Hematopoietic multipotent progenitor cell treated with erythropoietin and hydrocortisone succinate and interleukin-3 and kit ligand, for 15 days (in vitro differentiated cells): Measurements from ENCODE around the gene ZNRF3.
A peak's percentile ranks its signal among the peaks of the same experiment; 100 is the strongest.
"Not testable (repeated sequence)": the region's sequence is repeated elsewhere in the genome, so short reads cannot be mapped to it uniquely, and the experiment has no call there.

ENCODE experiments used
- DNase-seq: peaks from one replicate; pipeline ENCODE4 v3.0.0-alpha.2; 2015; ENCODE audit warnings: low spot score

The ZNRF3 gene

DNA sequence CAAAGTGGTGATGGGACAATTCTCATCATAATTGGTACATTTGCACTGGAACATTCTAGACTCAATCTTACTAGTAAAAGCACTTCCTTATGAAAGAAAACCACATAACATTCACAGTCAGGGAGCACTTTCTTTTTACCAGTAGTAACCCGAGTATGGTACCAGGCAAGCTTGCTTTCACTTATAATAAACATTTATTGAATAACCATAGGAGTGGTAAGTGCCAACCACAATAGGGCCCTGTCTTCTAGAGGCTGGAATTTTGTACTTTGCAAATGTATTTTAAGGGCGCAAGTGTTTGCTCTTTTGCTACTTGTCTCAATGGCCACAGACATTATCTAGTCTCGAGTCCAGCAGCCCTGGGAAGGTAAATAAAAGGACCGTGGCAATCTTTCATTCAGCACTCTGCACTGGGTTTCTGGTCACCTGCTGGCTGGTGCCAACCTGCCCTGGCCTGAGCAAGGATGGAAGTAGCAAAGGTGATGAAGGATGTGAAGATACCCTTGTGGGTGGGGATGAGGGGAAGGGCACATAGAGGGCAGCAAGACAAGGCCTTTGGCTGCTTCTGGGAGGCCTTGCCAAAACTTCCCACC lies 154.1 kb downstream of the ZNRF3 start:
- no peak for DNase-seq

DNA sequence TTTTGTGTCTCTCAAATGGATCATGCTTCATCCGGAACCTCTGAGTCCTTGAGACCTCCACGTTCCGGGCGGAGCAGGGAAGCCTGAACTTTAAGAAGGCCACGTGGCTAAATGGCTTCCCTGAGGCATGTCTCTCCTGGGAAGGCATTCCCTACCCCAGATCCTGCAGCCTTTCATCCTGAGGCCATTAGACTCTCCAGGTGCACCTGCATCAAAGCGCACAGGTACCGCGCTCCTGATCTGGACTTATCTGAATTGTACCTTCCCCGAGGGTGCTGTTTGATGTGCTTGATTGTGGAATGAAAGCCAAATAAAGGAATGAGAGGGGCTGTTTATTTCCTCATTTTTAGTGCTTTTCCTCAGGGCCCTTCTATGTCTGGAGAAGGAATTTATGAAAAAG lies 155.8 kb downstream of the ZNRF3 start:
- no peak for DNase-seq

- DNase-seq = not testable (repeated sequence)
These were observed 156.3 kb downstream of the ZNRF3 start for GRCh38 chr22:29039684-29040083.

GRCh38 chr22:29040385-29041275 lies 157.3 kb downstream of the ZNRF3 start:
- peak; percentile 81 for DNase-seq

DNA sequence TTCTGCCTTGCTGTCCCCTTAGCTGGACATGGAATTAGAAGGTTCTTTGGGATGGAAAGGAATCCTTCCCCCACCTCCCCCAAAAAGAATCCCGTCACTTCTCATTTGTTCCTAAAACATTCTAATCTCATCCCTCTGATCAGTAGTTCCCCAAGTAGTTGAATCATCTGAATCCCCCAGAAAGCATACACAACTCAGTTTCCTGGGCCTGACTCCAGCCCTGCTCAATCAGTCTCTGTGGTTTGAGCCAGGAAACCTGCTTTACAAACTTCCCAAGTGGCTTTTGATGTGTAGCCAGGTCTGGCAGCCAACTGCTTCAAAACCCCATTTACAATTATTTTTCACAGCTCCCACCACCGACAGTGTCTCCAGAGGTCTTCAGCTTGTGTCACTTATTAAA lies 158.0 kb downstream of the ZNRF3 start:
- no peak for DNase-seq

- DNase-seq = no peak
These were observed 160.7 kb downstream of the ZNRF3 start for GRCh38 chr22:29043906-29044575.

- DNase-seq = no peak
These were observed 161.3 kb downstream of the ZNRF3 start for GRCh38 chr22:29044657-29045176.

GRCh38 chr22:29048822-29049654 lies 165.7 kb downstream of the ZNRF3 start:
- no peak for DNase-seq

- no peak for DNase-seq
These were observed 166.4 kb downstream of the ZNRF3 start for GRCh38 chr22:29049655-29050263.

GRCh38 chr22:29050457-29050856 lies 167.1 kb downstream of the ZNRF3 start:
- no peak for DNase-seq

GRCh38 chr22:29053048-29053702 lies 169.8 kb downstream of the ZNRF3 start:
- no peak for DNase-seq

GRCh38 chr22:29054251-29054767 lies 170.9 kb downstream of the ZNRF3 start:
- no peak for DNase-seq

GRCh38 chr22:29055192-29055830 lies 171.9 kb downstream of the ZNRF3 start:
- DNase-seq = no peak

DNA sequence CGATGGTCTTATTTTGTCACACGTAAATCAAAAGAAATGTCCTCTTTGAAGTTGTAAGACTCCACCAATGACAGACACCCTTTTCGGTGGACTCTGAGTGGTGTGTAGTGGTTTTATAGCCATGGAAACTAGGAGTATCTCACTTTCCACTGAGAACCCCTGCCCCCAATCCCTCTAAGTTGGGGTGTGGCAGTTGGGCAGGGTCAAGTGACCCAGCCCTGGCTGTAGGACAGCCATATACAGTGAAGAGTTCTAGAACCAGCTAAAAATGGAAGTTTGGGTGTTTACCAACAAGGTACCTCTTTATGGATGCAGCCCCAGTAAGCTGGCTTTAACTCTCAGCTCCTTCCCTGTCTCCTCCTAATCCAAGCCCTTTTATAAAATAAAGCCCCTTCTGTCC lies 173.1 kb downstream of the ZNRF3 start:
- no peak for DNase-seq

GRCh38 chr22:29060251-29060869 lies 177.0 kb downstream of the ZNRF3 start:
- DNase-seq = no peak

DNA sequence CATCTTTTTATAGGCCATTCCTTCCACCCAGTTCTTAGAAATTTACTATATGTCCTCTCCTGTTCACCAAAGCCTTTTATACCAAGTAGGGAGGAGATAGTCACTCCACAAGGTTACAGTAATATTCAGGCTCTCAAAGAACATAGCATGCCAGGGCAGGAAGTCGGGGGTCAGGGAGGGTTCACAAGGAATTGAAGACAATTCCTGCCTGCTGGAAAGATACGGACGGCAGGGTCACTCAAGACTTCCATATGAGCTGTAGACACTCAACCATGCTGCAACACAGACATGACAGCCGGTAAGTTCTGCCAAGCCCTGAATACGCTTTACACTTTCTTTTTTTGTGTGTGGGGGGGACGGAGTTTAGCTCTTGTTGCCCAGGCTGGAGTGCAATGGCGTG lies 177.6 kb downstream of the ZNRF3 start:
- DNase-seq = no peak

GRCh38 chr22:29061773-29062172 lies 178.4 kb downstream of the ZNRF3 start, which contains the start of gene C22orf31:
TSS of gene C22orf31 (minus strand) at chr22:29061831. CDS start at chr22:29061792, 39 bp downstream.
- DNase-seq = no peak

- DNase-seq = no peak
These were observed 179.0 kb downstream of the ZNRF3 start for GRCh38 chr22:29062286-29062821.

DNA sequence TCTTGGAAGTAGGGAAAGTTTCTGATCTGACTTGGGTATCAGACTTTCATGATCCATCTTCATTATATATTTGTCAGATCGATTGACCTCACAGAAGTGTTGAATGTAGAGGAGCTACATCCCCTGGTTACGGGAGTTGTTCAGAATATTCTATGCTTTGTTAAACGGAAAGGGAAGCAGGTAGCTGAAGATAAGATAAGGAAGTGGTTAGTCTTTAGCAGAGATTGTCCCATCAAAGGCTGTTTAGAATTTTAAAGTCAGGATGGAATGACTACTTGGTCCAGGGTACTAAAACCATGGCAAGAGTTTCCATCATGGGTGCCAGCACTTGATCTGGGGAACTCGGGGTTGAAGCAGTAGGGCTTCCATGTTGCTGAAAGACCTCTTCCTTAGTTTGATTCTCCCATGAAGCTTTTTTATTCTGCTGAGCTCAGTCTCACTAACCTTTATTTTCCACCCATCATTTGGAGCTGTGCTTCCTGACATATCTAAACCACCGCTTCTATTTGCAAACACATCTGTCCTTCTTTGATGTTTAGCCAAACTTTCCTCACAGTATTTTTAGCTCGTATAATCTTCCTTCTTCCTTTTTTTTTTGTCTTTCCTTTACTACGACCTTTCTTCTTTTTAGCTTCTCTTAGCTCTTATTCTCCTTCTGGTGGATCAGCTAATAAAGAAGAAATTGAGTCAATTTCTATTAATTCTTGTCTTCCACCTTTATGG lies 182.3 kb downstream of the ZNRF3 start:
- DNase-seq = no peak
